ENCODE results near the gene WDFY4.
A peak's percentile ranks its signal among the peaks of the same experiment; 100 is the strongest.

Gene WDFY4

GRCh38 chr10:48931188-48931587 is 246.5 kb downstream of the WDFY4 start:
- no CpG with 5 or more reads among the region's 4 CpGs for WGBS (ENCODE audit: extremely low coverage, insufficient coverage, insufficient read length)
- Histone ChIP-seq H3K27ac (ENCODE audit: low read depth, low read length) (no peak overlapping the region), H3K79me2 (ENCODE audit: control insufficient read depth, insufficient read depth, low read length, poor library complexity) (no peaks in the 10 kb centered on the region), H4K8ac (ENCODE audit: low read depth, low read length) (no peak overlapping the region), H3K9ac (ENCODE audit: low read length) (no peak overlapping the region), H2AFZ (ENCODE audit: insufficient read depth, low read length, poor library complexity) (no peak overlapping the region), H2BK5ac (ENCODE audit: low read depth, low read length, poor library complexity) (no peak overlapping the region), H3K9me3 (ENCODE audit: insufficient read depth, low read depth, low read length) (peaks cover 3% of the 10 kb centered on the region), H2BK120ac (ENCODE audit: insufficient read depth, low read length, poor library complexity) (no peak overlapping the region), H3K36me3 (ENCODE audit: control insufficient read depth in 1 of 2, insufficient read depth in 2 of 2, low read length in 2 of 2) (no peaks in the 10 kb centered on the region), H3K23ac (ENCODE audit: low read length) (no peak overlapping the region), H3K27me3 (ENCODE audit: insufficient read depth, low read length) (no peaks in the 10 kb centered on the region), H3K18ac (ENCODE audit: low read length) (no peak overlapping the region), H3K4me1 (ENCODE audit: control insufficient read depth in 1 of 2, insufficient read depth in 2 of 2, low read length in 2 of 2) (peaks cover 0 to 5% of the 10 kb centered on the region in 2 experiments), H3K14ac (ENCODE audit: low read length) (no peak overlapping the region), H2BK12ac (ENCODE audit: low read length) (no peak overlapping the region), H2AK5ac (ENCODE audit: low read length) (no peak overlapping the region), H3K79me1 (ENCODE audit: low read length) (no peaks in the 10 kb centered on the region), H4K91ac (ENCODE audit: low read depth, low read length) (no peak overlapping the region), H4K12ac (ENCODE audit: low read depth, low read length) (no peak overlapping the region), H3K4ac (ENCODE audit: low read depth, low read length) (no peak overlapping the region), H3K4me3 (ENCODE audit: low read depth, low read length) (no peak overlapping the region), H3K4me2 (ENCODE audit: low read length) (no peak overlapping the region)
- peak in 1 of 2 donors; percentile 10 for DNase-seq

GRCh38 chr10:48932831-48933664 is 248.4 kb downstream of the WDFY4 start:
- peaks cover 0 to 5% of the 10 kb centered on the region in 2 experiments for H3K4me1 ChIP-seq (ENCODE audit: control insufficient read depth in 1 of 2, insufficient read depth in 2 of 2, low read length in 2 of 2)
- no peak overlapping the region for H2BK5ac ChIP-seq (ENCODE audit: low read depth, low read length, poor library complexity)
- no peak overlapping the region for H2BK12ac ChIP-seq (ENCODE audit: low read length)
- H3K79me1 ChIP-seq (ENCODE audit: low read length): no peaks in the 10 kb centered on the region
- H3K27me3 ChIP-seq (ENCODE audit: insufficient read depth, low read length): no peaks in the 10 kb centered on the region
- DNase-seq: no peak
- H3K79me2 ChIP-seq (ENCODE audit: control insufficient read depth, insufficient read depth, low read length, poor library complexity): no peaks in the 10 kb centered on the region
- H4K91ac ChIP-seq (ENCODE audit: low read depth, low read length): no peak overlapping the region
- no peak overlapping the region for H3K27ac ChIP-seq (ENCODE audit: low read depth, low read length)
- peaks cover 3% of the 10 kb centered on the region for H3K9me3 ChIP-seq (ENCODE audit: insufficient read depth, low read depth, low read length)
- no peak overlapping the region for H4K12ac ChIP-seq (ENCODE audit: low read depth, low read length)
- H3K36me3 ChIP-seq (ENCODE audit: control insufficient read depth in 1 of 2, insufficient read depth in 2 of 2, low read length in 2 of 2): no peaks in the 10 kb centered on the region
- no peak overlapping the region for H2AFZ ChIP-seq (ENCODE audit: insufficient read depth, low read length, poor library complexity)
- H4K8ac ChIP-seq (ENCODE audit: low read depth, low read length): no peak overlapping the region
- H3K4me2 ChIP-seq (ENCODE audit: low read length): no peak overlapping the region
- WGBS (ENCODE audit: extremely low coverage, insufficient coverage, insufficient read length): no CpG with 5 or more reads among the region's 7 CpGs
- no peak overlapping the region for H3K4me3 ChIP-seq (ENCODE audit: low read depth, low read length)
- H2BK120ac ChIP-seq (ENCODE audit: insufficient read depth, low read length, poor library complexity): no peak overlapping the region
- H2AK5ac ChIP-seq (ENCODE audit: low read length): no peak overlapping the region
- H3K9ac ChIP-seq (ENCODE audit: low read length): no peak overlapping the region
- no peak overlapping the region for H3K14ac ChIP-seq (ENCODE audit: low read length)
- H3K4ac ChIP-seq (ENCODE audit: low read depth, low read length): no peak overlapping the region
- H3K23ac ChIP-seq (ENCODE audit: low read length): no peak overlapping the region
- no peak overlapping the region for H3K18ac ChIP-seq (ENCODE audit: low read length)

- WGBS (ENCODE audit: extremely low coverage, insufficient coverage, insufficient read length): no CpG with 5 or more reads among the region's 18 CpGs
- Histone ChIP-seq H3K4ac (ENCODE audit: low read depth, low read length) (no peak overlapping the region), H4K8ac (ENCODE audit: low read depth, low read length) (no peak overlapping the region), H3K9me3 (ENCODE audit: insufficient read depth, low read depth, low read length) (peaks cover 3% of the 10 kb centered on the region), H3K14ac (ENCODE audit: low read length) (no peak overlapping the region), H2BK120ac (ENCODE audit: insufficient read depth, low read length, poor library complexity) (no peak overlapping the region), H3K9ac (ENCODE audit: low read length) (no peak overlapping the region), H3K79me2 (ENCODE audit: control insufficient read depth, insufficient read depth, low read length, poor library complexity) (no peaks in the 10 kb centered on the region), H2BK12ac (ENCODE audit: low read length) (no peak overlapping the region), H2BK5ac (ENCODE audit: low read depth, low read length, poor library complexity) (no peak overlapping the region), H4K12ac (ENCODE audit: low read depth, low read length) (no peak overlapping the region), H3K23ac (ENCODE audit: low read length) (no peak overlapping the region), H3K79me1 (ENCODE audit: low read length) (no peaks in the 10 kb centered on the region), H3K4me2 (ENCODE audit: low read length) (no peak overlapping the region), H3K4me1 (ENCODE audit: control insufficient read depth in 1 of 2, insufficient read depth in 2 of 2, low read length in 2 of 2) (peaks cover 0 to 5% of the 10 kb centered on the region in 2 experiments), H3K4me3 (ENCODE audit: low read depth, low read length) (no peak overlapping the region), H3K27ac (ENCODE audit: low read depth, low read length) (no peak overlapping the region), H3K36me3 (ENCODE audit: control insufficient read depth in 1 of 2, insufficient read depth in 2 of 2, low read length in 2 of 2) (no peaks in the 10 kb centered on the region), H3K27me3 (ENCODE audit: insufficient read depth, low read length) (no peaks in the 10 kb centered on the region), H4K91ac (ENCODE audit: low read depth, low read length) (no peak overlapping the region), H2AFZ (ENCODE audit: insufficient read depth, low read length, poor library complexity) (no peak overlapping the region), H2AK5ac (ENCODE audit: low read length) (no peak overlapping the region), H3K18ac (ENCODE audit: low read length) (no peak overlapping the region)
- DNase-seq: no peak
Observed at GRCh38 chr10:48934672-48935501, 250.2 kb downstream of the WDFY4 start.

GRCh38 chr10:48935577-48935976 is 250.9 kb downstream of the WDFY4 start:
- Histone ChIP-seq H2BK120ac (ENCODE audit: insufficient read depth, low read length, poor library complexity) (no peak overlapping the region), H3K4me1 (ENCODE audit: control insufficient read depth in 1 of 2, insufficient read depth in 2 of 2, low read length in 2 of 2) (peaks cover 0 to 5% of the 10 kb centered on the region in 2 experiments), H3K4me3 (ENCODE audit: low read depth, low read length) (no peak overlapping the region), H3K36me3 (ENCODE audit: control insufficient read depth in 1 of 2, insufficient read depth in 2 of 2, low read length in 2 of 2) (no peaks in the 10 kb centered on the region), H3K9me3 (ENCODE audit: insufficient read depth, low read depth, low read length) (peaks cover 3% of the 10 kb centered on the region), H2BK12ac (ENCODE audit: low read length) (no peak overlapping the region), H3K79me2 (ENCODE audit: control insufficient read depth, insufficient read depth, low read length, poor library complexity) (no peaks in the 10 kb centered on the region), H3K27ac (ENCODE audit: low read depth, low read length) (no peak overlapping the region), H3K4ac (ENCODE audit: low read depth, low read length) (no peak overlapping the region), H2AK5ac (ENCODE audit: low read length) (no peak overlapping the region), H3K9ac (ENCODE audit: low read length) (no peak overlapping the region), H4K8ac (ENCODE audit: low read depth, low read length) (no peak overlapping the region), H3K14ac (ENCODE audit: low read length) (no peak overlapping the region), H3K23ac (ENCODE audit: low read length) (no peak overlapping the region), H3K18ac (ENCODE audit: low read length) (no peak overlapping the region), H2AFZ (ENCODE audit: insufficient read depth, low read length, poor library complexity) (no peak overlapping the region), H3K4me2 (ENCODE audit: low read length) (no peak overlapping the region), H4K91ac (ENCODE audit: low read depth, low read length) (no peak overlapping the region), H3K27me3 (ENCODE audit: insufficient read depth, low read length) (no peaks in the 10 kb centered on the region), H4K12ac (ENCODE audit: low read depth, low read length) (no peak overlapping the region), H3K79me1 (ENCODE audit: low read length) (no peaks in the 10 kb centered on the region), H2BK5ac (ENCODE audit: low read depth, low read length, poor library complexity) (no peak overlapping the region)
- DNase-seq: no peak
